ENCODE data around the gene ANKRD44.
A peak's percentile ranks its signal among the peaks of the same experiment; 100 is the strongest.
"Not testable (repeated sequence)": the region's sequence is repeated elsewhere in the genome, so short reads cannot be mapped to it uniquely, and the experiment has no call there.

ANKRD44 gene

GRCh38 chr2:197294260-197294659 lies 16.3 kb downstream of the ANKRD44 start:
- no peak for TF ChIP-seq CTCF (conservative IDR thresholded peaks at IDR 0.05; ENCODE audit: low read depth, low read length)
- no peak overlapping the region for H3K4me3 ChIP-seq (ENCODE audit: low read depth, low read length)
- no peak for DNase-seq (ENCODE audit: low read depth)

GRCh38 chr2:197293252-197294007 lies 17.1 kb downstream of the ANKRD44 start:
- no peak for TF ChIP-seq CTCF (conservative IDR thresholded peaks at IDR 0.05; ENCODE audit: low read depth, low read length)
- H3K4me3 ChIP-seq (ENCODE audit: low read depth, low read length): no peak overlapping the region
- DNase-seq (ENCODE audit: low read depth): no peak

- DNase-seq (ENCODE audit: low read depth): no peak
- TF ChIP-seq CTCF (conservative IDR thresholded peaks at IDR 0.05; ENCODE audit: low read depth, low read length): no peak
- no peak overlapping the region for H3K4me3 ChIP-seq (ENCODE audit: low read depth, low read length)
These were observed 18.0 kb downstream of the ANKRD44 start for GRCh38 chr2:197292619-197293018.

GRCh38 chr2:197287596-197287932 lies 23.0 kb downstream of the ANKRD44 start:
- not testable (repeated sequence) for H3K4me3 ChIP-seq (ENCODE audit: low read depth, low read length)

GRCh38 chr2:197286805-197287595 lies 23.6 kb downstream of the ANKRD44 start:
- peak; percentile 96 for DNase-seq (ENCODE audit: low read depth)
- no peak for TF ChIP-seq CTCF (conservative IDR thresholded peaks at IDR 0.05; ENCODE audit: low read depth, low read length)

More at GRCh38 chr2:197287596-197287932, 23.0 kb downstream of the ANKRD44 start:
- DNase-seq (ENCODE audit: low read depth): not testable (repeated sequence)

GRCh38 chr2:197285361-197285760 lies 25.2 kb downstream of the ANKRD44 start:
- DNase-seq (ENCODE audit: low read depth): no peak
- no peak overlapping the region for H3K4me3 ChIP-seq (ENCODE audit: low read depth, low read length)
- no peak for TF ChIP-seq CTCF (conservative IDR thresholded peaks at IDR 0.05; ENCODE audit: low read depth, low read length)

More at GRCh38 chr2:197286805-197287595, 23.6 kb downstream of the ANKRD44 start:
- H3K4me3 ChIP-seq (ENCODE audit: low read depth, low read length): no peak overlapping the region

- no peak overlapping the region for H3K4me3 ChIP-seq (ENCODE audit: low read depth, low read length)
- no peak for TF ChIP-seq CTCF (conservative IDR thresholded peaks at IDR 0.05; ENCODE audit: low read depth, low read length)
- no peak for DNase-seq (ENCODE audit: low read depth)
These were observed 25.6 kb downstream of the ANKRD44 start for GRCh38 chr2:197284956-197285355.
